Adrenal gland (tissue), 5 donors: ENCODE measurements around the gene ZNF438.

Source experiments
- POLR2A ChIP-seq, 2 donors: fragments of 450-650 bp; IDR thresholded peaks; one replicate each; pipeline ENCODE4 v1.6.1; 2017; ENCODE audit warnings: antibody characterized with exemption in 2 of 2, mild to moderate bottlenecking in 2 of 2, moderate library complexity in 1 of 2
- TF ChIP-seq, protein P1 (sequence below), 6 experiments: fragments of 450-650 bp in 4 of 6; fragments of 200-600 bp in 2 of 6; sonication (generic) in 1 of 6; IDR thresholded peaks; 1 replicate in 5 of 6; 2 replicates in 1 of 6; pipeline versions ENCODE4 v1.5.1 to v1.8.0; 2016 to 2021; ENCODE audit warnings: antibody characterized with exemption in 6 of 6, mild to moderate bottlenecking in 2 of 6, moderate library complexity in 1 of 6
- donor health status: DM: no; HTN: no; CAD: no.

DNA sequence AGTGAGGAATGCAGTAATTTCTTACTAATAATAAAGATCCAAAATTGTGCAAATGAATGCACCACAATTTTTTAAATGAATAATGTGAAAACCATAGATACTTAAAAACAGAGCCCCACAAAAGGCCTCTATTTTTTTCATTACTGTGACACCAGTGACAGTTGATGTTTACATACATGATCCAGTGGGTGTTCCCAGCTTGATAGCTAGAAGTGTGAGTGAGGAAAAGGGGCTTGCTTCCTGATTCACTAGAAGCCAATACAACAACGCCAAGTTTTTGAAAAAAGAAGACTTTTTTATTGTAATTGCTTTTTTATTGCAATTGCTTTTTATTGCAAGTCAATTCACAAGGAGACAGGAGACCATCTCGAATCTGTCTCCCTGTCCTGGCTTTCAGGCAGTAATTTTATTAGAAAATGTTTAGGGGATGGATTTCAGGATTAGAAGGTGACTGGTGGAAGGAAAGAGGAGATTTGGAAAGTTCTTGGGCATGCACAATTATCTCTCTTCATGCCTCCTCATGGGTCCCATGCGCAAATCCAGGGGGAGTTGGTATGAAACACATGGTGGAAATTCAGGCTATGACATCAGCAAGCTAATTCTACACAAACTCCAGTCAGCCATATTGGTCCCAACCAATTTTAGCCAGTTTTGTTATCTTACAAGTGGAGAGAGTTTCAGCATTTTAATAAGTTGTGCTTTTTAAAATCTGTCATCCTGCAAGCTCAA lies 44.4 kb upstream of the ZNF438 start:
- TF ChIP-seq, protein P1, sequence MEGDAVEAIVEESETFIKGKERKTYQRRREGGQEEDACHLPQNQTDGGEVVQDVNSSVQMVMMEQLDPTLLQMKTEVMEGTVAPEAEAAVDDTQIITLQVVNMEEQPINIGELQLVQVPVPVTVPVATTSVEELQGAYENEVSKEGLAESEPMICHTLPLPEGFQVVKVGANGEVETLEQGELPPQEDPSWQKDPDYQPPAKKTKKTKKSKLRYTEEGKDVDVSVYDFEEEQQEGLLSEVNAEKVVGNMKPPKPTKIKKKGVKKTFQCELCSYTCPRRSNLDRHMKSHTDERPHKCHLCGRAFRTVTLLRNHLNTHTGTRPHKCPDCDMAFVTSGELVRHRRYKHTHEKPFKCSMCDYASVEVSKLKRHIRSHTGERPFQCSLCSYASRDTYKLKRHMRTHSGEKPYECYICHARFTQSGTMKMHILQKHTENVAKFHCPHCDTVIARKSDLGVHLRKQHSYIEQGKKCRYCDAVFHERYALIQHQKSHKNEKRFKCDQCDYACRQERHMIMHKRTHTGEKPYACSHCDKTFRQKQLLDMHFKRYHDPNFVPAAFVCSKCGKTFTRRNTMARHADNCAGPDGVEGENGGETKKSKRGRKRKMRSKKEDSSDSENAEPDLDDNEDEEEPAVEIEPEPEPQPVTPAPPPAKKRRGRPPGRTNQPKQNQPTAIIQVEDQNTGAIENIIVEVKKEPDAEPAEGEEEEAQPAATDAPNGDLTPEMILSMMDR (IDR thresholded peaks at IDR 0.05): no peak
- no peak for TF ChIP-seq POLR2A (IDR thresholded peaks at IDR 0.05)
